ENCODE data around the gene THEMIS.
"Not testable (repeated sequence)": the region's sequence is repeated elsewhere in the genome, so short reads cannot be mapped to it uniquely, and the experiment has no call there.

The THEMIS gene

DNA sequence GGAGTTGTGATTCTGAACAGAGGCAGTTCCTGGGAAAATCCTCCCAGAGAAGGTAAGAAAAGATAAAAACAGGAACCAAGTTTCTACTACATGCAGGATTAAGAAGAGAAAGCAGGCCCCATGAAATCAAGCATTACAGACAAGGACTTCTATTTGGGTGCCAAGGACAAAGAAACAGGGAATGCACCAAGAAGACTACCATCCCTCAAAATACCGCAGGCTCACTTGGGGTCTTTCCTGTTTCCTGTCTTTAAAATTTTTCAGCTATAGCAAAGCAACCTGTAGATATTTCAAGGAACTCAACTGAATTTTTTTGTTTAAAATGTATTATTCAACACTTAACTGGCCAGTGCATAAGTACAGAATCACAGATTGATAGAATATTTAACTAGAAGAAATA, 107.5 kb downstream of the THEMIS start:
- DNase-seq, result no peak

GRCh38 chr6:127792616-127793015, 108.2 kb downstream of the THEMIS start:
- DNase-seq, result no peak

DNA sequence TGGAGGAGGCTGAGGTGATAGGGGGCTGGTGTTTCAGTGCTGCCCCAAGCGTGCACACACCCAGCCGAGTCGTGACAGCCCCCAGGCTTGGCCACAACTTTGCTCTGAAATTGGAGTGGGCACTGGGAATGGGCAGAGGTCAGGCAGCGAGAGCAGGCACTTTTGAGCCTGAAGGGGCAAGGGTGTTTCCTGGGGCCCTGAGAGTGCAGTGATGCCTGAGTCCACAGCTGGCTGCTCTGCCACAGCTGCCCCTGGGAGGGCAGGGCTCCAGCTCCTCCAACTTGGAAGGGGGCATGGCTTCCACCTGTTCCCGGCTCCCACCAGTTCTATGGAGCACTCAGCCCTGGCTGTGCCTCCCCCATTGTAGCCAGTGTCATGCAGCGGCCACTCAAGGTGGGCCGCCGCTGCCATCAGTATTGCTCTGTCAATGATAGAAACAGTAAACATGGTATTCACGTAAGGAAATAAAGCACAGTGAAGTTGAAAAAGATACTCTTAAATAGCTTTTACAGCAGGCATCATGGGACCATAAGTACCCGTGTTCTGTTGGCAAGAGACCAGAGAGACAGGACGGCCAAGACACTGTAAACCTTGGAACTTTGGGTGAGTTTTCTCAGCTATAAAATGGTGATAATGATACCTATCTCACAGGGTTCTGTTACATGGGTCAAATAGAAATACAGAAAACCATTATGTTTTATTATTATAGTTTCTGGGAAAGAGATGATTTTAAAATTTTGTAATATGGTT, 108.9 kb downstream of the THEMIS start:
- no peak for DNase-seq

GRCh38 chr6:127790571-127790970, 110.3 kb downstream of the THEMIS start:
- DNase-seq, result no peak

DNA sequence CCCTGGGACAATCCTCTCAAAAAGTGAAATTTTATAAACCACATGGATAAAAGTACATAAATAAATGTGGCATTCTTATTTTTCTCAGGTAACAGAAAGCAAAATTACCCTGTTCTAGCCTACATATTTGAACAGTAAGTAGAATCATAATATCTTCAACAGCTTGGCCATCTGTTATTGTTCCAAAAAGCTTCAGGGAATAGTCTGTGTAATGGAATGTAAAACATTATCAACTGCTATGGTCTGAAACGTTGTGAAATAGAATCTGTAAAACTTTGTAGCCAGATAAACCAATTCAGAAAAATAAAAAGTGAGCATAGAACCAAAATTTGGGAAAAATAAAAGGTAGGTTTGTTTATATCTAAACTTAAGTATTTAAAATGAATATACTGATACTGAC, 114.7 kb downstream of the THEMIS start:
- DNase-seq, result no peak

DNA sequence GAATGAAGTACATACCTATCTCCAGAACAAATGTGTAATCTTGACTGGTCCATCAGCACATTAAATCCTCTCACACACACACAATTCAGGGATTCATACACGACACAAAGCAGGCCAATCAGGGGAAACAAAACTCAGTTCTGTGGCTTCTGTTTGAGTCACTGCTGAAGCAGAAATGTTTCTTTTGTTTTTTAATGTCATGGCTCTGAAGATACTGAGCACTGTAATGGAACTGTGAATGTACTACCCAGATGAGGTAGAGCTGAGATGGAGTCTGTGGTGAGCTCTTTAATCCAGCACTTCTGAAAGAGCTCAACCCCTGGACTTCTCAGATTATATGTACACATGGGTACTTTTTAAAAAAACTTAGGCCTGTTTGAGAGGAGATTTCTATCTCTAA, 116.4 kb downstream of the THEMIS start:
- no peak for DNase-seq

DNA sequence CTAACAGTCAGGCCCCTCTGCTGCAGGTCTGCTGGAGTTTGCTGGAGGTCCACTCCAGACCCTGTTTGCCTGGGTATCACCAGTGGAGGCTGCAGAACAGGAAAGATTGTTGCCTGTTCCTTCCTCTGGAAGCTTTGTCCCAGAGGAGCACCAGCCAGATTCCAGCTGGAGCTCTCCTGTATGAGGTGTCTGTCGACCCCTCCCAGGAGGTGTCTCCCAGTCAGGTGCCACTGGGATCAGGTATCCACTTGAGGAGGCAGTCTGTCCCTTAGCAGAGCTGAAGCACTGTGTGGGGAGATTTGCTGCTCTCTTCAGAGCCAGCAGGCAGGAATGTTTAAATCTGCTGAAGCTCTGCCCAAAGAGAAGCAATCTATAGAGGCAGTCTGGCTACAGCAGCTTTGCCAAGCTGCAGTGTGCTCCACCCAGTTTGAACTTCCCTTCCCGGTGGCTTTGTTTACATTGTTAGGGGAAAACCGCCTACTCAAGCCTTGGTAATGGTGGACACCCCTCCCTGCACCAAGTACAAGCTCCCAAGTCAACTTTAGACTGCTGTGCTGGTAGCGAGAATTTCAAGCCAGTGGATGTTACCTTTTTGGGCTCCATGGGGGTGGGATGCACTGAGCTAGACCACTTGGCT, 119.1 kb downstream of the THEMIS start:
- DNase-seq, result not testable (repeated sequence)

DNA sequence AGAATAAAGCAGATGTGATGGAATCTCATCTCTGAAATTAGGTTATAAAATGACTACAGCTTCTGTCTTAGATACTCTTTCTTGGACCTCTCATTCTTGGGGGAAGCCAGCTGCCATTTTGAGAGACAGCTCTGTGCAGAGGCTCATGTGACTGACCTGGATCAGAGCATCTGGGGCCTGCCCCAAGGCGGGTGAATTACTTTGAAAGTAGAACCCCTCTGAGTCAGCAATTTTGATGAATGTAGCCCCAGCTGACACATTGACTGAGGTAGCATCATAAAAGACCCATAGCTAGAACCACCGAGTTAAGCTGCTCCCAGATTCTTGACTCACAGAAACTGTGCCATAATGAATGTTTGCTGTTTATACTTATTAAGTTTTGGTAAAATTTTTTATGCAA, 124.5 kb downstream of the THEMIS start:
- no peak for DNase-seq

DNA sequence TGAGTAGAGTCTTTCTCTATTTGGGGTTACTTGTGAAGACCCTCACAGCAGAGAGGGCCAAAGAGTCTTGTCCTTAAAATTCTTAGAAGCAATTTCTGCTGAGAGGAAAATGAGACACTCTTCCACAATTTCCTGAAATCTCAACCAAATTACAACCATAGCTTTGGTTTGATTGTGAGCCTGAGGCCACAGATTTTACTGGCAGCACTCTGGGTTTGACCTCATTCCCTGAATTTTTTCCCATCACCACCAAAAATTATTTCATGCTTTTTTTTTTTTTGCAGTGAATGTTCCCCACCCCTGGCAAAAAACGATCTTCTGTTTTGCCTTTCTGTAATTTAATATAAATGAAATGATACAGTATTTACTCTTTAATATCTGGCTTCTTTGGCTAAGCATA, 125.5 kb downstream of the THEMIS start:
- DNase-seq, result no peak

DNA sequence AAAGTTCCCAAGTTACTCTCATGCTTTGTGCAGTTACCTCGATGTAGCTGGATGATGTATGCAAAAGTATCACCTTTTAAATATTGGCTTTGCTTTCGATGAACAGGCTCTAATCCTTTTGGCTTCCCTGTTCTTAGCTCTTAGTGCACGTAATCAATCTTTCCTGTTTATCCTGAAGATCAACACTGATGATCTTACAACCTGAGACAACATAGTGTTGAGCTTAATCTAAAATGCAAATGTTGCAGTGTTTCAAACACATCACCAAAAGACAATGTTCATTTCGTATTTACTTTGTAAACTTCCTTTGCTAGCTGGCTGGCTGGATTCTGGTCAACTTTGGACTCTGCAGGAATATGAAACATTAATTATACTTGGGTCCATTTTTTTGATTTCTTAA, 132.1 kb downstream of the THEMIS start:
- DNase-seq, result no peak

DNA sequence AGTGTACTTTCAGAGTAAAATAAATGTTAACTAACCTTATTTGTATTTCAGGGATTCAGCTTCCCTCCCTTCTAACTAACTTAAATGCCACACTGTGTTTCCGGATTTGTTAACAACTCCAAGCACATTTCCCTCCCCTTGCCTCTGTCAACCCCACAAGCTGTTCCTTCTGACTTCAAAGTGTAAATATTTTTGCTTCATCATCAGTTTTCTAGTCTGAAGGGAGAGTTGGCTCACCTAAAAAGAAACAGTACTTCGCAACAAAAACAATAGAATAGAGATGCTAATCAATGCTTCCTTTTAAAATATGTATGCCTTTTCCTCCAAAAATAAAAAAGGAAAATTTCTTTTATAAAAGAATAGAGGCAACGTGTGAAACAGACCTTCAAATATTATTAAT, 132.6 kb downstream of the THEMIS start:
- no peak for DNase-seq

DNA sequence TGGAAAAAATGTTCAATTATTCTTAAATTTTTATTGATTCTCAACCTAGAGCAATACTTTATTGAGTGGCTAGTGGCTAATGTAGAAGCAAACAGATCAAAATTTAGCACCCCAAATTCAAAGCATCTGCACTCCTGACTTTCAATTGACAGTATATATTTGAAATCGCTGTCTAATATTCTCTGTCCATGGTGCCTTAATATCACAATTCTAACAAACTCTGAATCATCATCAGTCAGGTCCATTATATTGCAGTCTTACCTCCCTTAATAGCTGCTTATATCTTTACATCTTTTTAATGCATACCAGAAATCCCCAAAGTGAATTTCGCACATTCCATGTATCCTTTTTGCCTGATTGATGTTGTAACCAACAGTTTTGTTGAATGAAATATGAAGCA, 134.9 kb downstream of the THEMIS start:
- no peak for DNase-seq

GRCh38 chr6:127762284-127762683, 138.6 kb downstream of the THEMIS start:
- DNase-seq, result no peak

DNA sequence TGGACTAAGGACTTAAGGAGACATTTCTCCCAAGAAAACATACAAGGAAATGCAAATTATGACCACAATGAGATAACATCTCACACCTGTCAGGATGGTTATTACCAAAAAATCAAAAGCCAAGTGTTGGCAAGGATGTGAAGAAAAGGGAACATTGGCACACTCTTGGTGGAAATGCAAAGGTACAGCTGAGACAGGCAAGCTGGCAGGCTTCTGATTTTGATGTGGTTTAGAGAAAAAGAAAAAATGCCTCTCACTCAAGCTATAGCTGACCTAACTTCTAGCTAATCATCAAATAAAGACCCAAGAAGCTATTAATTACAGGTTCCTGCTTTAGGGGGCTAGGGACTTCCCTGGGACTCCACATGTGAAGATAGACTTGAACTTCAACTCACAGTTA, 139.8 kb downstream of the THEMIS start:
- no peak for DNase-seq

- DNase-seq, result no peak
These were observed 151.8 kb downstream of the THEMIS start for GRCh38 chr6:127749095-127749494.

- no peak for DNase-seq
These were observed 152.6 kb downstream of the THEMIS start for GRCh38 chr6:127748290-127748689.

DNA sequence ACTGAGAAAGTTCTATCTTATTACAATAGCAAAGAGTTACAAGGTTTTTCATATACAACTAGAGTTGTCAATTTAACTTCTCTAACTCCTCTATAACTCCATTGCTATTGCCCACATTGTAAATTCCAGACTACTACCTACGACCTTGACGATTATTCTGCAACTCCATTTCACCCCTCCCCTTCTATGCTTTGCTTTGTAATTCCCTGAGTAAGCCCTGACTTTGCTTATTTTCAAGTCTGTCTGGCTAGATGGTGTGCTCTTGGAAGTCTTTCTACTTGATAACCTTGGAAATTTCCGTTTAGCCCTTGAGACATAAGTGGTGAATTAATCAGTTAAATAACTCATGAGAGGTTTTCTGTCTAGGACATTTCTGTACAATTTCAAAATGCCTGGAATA, 162.4 kb downstream of the THEMIS start:
- no peak for DNase-seq

- DNase-seq, result no peak
These were observed 163.1 kb downstream of the THEMIS start for GRCh38 chr6:127737768-127738167.

- peak; percentile 63 to 74 for DNase-seq
These were observed 163.8 kb downstream of the THEMIS start for GRCh38 chr6:127737009-127737486.

DNA sequence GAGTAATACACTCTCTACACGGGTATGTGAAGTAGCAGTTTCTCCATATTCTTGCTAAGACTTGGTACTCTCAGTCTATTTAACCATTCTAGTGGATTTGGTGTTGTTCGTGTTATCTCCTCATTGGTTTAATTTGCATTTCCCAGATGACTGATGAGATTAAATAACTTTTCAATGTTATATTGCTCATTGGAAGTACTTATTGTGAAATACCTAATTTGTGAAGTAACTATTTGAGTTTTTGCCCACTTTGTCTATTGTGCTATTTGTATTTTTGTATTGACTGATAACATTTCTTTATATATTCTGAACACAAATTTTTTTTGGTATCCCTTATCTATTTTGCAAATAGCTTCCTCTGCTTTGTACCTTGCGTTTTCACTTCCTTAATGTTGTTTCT, 167.9 kb downstream of the THEMIS start:
- DNase-seq, result no peak

DNA sequence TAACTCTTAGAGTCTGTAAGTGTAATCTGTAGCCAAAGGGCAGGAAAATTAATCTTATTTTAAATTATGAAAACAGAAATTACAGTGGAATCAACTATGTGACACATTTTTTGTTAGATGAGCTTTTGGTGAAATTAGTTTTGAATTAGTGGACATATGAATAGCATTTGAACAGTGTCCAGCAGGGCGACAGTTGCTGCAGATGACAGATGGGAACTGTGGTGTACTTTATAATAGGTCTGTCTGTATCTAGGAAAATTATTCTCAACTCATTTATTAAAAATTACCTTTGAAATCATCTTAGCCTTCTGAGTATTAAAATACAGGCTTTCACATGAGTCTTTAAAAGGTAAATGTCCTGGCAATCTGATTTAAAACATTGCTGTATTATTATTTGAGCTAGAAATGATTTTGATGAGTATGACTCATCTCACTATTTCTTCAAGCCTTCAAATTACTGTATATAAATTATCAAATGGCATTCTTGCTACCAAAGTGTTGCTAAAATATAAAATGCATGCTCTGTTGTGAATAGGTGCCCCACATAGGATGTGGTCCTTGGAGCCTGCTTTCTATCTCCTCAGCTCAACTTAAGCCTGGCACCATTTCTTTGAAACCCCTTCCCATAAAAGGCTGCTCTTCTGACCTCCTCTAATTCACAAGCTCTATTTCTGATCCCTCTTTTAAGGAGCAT, 173.5 kb downstream of the THEMIS start:
- DNase-seq, result no peak

GRCh38 chr6:127725821-127726220, 175.0 kb downstream of the THEMIS start:
- DNase-seq, result no peak

DNA sequence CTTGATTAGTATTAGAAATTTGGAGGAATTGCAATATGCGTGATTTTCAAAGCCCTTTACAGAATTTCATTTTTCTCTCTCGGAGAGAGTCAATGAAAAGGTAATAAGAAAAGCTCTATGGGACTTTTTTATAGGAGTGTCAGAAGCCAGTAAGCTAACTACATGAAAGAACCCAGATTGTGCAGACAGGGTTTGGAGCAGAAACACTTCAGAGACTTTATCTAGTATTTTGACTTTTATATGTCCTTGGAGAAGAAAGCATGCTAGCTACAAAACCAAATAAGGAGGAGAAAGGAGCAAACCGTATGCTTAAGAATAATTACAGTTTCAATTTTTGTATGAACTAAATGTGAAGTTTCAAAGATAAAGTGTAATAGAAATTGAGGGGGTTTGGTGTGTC, 182.2 kb downstream of the THEMIS start:
- DNase-seq, result no peak

DNA sequence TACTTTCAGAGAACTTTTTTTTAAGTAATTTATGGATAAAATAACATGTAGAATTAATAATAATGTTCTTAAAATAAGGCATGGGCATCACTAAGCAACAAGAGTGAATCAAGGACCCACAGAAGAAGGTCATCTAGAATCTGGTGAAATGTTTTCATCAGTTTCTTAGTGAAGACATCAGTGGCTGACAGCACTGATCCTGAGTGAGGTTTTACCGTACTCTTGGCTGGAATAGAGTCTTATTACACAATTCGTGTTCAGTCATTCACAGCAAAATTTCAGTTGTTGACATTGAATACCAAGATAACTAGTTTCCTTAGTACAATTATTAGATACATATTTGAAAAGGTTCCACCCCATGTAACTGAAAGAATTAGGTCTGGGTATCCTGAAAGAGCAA, 183.5 kb downstream of the THEMIS start:
- no peak for DNase-seq
